Measurements from ENCODE around the gene SERTAD3.
"Not testable (repeated sequence)": the region's sequence is repeated elsewhere in the genome, so short reads cannot be mapped to it uniquely, and the experiment has no call there.

Gene SERTAD3

DNA sequence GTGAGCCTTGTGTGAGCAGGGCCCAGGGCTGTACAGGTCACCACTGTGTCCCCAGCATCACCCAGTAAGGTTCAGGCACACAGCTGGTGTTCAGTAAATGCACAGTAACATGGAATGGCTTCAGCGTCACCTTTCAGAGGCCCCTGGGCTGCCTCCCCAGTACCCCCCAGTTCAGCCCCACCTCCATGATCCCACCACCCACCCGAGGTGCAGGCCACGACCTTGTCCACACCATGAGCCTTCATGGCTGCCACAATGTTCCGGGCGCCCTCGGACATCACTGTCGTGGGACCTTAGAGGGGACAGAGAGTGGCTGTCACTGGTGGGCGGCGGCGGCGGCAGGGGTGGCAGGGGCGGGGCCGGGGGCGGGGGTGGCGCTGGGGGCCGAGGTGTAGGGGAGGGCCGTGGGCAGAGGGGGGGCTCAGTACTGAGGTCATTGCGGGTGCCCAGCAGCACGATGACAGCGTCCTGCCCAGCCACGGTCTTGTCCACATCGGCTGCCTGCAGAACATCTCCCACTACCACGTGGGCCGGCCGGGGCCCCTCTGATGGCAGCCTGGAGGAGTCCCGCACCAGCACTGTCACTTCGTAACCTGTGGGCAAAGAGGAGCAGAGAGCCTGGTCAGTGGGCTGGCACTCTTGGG is 13.9 kb upstream of the SERTAD3 start:
- no peak for DNase-seq (ENCODE audit: low read depth)

GRCh38 chr19:40457048-40457447 is 12.9 kb upstream of the SERTAD3 start:
- no peak for DNase-seq (ENCODE audit: low read depth)

GRCh38 chr19:40453943-40454342 is 9.8 kb upstream of the SERTAD3 start:
- DNase-seq (ENCODE audit: low read depth) = not testable (repeated sequence)

DNA sequence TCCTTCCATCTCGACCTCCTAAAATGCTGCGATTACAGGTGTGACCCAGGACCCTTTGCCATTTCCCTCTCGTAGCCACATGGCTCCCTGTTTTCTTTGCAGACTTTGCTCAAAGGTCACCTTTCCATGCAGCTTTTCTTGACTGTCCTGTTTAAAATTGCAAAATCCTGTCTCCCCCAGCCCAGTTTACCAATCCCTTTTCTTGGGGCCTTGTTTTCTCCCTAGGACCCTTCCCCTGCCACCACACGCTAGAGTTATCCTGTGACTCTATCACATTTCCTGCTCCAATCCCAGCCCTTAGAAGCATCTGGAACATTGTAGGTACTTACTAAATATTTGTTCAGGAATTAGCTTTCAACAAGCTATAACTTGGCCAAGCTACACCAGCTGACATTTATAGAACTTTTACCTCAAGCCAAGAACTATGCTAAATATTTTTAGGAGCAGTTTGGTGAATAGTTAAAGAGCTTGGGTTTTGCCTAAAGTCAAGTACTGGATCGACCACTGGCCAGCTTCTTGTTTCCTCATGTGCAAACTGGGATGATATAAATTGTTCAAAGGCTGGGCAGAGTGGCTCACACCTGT is 9.1 kb upstream of the SERTAD3 start:
- no peak for DNase-seq (ENCODE audit: low read depth)

GRCh38 chr19:40452016-40452415 is 7.9 kb upstream of the SERTAD3 start:
- no peak for DNase-seq (ENCODE audit: low read depth)

DNA sequence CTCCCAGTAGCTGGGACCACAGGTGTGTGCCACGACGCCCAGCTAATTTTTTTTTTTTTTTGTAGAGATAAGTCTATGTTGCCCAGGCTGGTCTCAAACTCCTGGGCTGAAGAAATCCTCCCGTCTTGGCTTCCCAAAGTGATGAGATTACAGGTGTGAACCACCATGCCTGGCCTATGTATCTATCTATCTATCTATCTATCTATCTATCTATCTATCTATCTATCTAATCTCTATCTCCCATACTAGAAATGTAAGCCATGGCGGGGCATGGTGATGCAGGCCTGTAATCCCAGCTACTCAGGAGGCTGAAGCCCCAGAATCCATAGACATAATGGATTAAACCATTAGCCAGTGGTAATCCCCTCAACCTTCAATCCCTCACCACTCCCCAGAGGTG is 6.5 kb upstream of the SERTAD3 start:
- no peak for DNase-seq (ENCODE audit: low read depth)

GRCh38 chr19:40449506-40449905 is 5.4 kb upstream of the SERTAD3 start:
- DNase-seq (ENCODE audit: low read depth) = no peak

- DNase-seq (ENCODE audit: low read depth) = no peak
These were observed 2.2 kb upstream of the SERTAD3 start for GRCh38 chr19:40446263-40446784.

GRCh38 chr19:40445780-40446262 is 1.7 kb upstream of the SERTAD3 start:
- no peak for DNase-seq (ENCODE audit: low read depth)

- no peak for DNase-seq (ENCODE audit: low read depth)
These were observed 734 bp upstream of the SERTAD3 start for GRCh38 chr19:40444825-40445312.

- DNase-seq (ENCODE audit: low read depth) = peak; percentile 97
These were observed 770 bp downstream of the SERTAD3 start for GRCh38 chr19:40443131-40443999.

- DNase-seq (ENCODE audit: low read depth) = no peak
These were observed 1.6 kb downstream of the SERTAD3 start for GRCh38 chr19:40442328-40443130.

GRCh38 chr19:40441719-40442253 is 2.3 kb downstream of the SERTAD3 start:
- no peak for DNase-seq (ENCODE audit: low read depth)

DNA sequence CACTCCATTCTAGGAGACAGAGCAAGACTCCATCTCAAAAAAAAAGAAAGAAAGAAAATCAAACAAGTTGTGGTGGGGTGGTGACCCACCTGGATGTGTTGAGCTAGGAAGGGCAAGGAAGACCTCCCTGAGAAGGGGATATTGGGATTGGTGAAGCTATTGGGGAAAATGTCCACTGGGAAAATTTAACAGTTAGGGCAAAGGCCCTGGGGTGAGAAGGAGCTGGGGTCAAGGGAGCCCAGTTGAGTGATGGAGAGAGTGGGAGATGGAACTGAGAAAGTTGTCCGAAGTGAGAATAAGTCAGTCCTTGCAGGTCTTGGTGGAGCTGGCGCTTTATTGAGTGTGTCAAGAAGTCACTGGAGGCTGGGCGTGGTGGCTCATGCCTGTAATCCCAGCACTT is 5.9 kb downstream of the SERTAD3 start:
- no peak for DNase-seq (ENCODE audit: low read depth)

GRCh38 chr19:40433391-40434216 is 10.5 kb downstream of the SERTAD3 start:
- no peak for DNase-seq (ENCODE audit: low read depth)

GRCh38 chr19:40432760-40433159 is 11.4 kb downstream of the SERTAD3 start:
- DNase-seq (ENCODE audit: low read depth) = not testable (repeated sequence)

DNA sequence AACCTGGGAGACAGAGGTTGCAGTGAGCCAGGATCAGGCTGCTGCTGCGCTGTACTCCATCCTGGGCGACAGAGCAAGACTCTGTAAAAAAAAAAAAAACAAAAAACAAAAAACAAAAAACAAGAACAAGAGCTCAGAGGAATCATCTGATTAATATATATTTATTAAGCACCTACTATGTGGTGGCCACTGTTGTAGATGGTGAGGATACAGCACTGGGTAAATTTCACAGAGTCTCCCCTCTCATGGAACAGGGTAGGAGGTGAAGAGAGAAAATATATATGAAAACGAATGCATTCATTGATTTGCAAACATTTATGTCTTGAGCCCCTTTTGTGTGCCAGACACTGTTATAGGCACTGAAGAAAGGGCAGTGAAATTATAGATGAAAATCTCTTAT is 12.4 kb downstream of the SERTAD3 start:
- no peak for DNase-seq (ENCODE audit: low read depth)

GRCh38 chr19:40430242-40430641 is 13.9 kb downstream of the SERTAD3 start:
- DNase-seq (ENCODE audit: low read depth) = not testable (repeated sequence)

GRCh38 chr19:40428197-40428596 is 15.9 kb downstream of the SERTAD3 start:
- not testable (repeated sequence) for DNase-seq (ENCODE audit: low read depth)

Measured in non-pigmented ciliary epithelial cell (primary cell).